ENCODE results near the gene SUN3.

- TF ChIP-seq CTCF (IDR thresholded peaks at IDR 0.05; ENCODE audit: low read length), result no peak
- TF ChIP-seq EZH2 (optimal IDR thresholded peaks at IDR 0.05; ENCODE audit: low read depth, low read length), result no peak
- TF ChIP-seq EZH2phosphoT487 (IDR thresholded peaks at IDR 0.05; ENCODE audit: low read length), result no peak
These were observed 12.3 kb downstream of the SUN3 start for GRCh38 chr7:48016641-48017040.

All from MM.1S (cell line).